Medulla oblongata (tissue), 1 donor: ENCODE data around the gene DNAJC3.
"Not testable (repeated sequence)": the region's sequence is repeated elsewhere in the genome, so short reads cannot be mapped to it uniquely, and the experiment has no call there.

Experiments used
- DNase-seq: peaks from one replicate; pipeline ENCODE4 v3.0.0-alpha.2; 2015; ENCODE audit errors: extremely low spot score

DNAJC3 gene

DNA sequence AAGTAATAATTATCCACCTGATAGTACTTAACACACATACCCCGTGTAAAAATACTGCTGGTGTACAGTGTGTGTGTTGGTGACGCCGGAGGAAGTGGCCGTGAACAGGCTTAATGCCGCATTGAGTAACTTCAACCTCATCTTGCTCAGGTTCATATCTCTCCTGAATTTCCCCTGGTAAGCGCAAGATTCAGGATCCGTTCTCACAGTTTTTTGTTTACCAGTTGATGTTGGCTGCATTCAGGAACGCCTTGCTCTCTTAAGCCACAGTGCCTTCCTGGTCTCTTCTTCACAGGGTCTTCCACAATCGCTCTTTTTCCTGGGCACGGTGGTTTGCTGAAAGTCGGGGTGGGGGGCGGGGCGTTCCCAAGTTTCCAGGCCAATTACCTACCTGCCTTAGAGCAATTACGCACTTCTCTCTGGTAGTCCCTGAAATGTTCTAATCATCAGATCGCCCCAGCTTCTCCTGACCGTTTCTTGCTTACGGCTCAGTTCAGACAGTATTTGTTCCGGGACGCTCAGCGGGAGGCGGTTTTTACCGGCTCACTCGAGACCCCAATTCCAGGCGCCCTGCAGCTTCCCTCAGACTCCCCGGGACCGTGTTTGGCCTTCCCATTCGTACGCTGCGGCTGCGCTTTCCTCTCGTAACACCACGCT lies 706 bp upstream of the DNAJC3 start:
- DNase-seq: peak; percentile 35

- peak; percentile 42 for DNase-seq
These were observed 776 bp downstream of the DNAJC3 start for GRCh38 chr13:95677564-95678266.

GRCh38 chr13:95678967-95679366 lies 2.0 kb downstream of the DNAJC3 start:
- DNase-seq: no peak

DNA sequence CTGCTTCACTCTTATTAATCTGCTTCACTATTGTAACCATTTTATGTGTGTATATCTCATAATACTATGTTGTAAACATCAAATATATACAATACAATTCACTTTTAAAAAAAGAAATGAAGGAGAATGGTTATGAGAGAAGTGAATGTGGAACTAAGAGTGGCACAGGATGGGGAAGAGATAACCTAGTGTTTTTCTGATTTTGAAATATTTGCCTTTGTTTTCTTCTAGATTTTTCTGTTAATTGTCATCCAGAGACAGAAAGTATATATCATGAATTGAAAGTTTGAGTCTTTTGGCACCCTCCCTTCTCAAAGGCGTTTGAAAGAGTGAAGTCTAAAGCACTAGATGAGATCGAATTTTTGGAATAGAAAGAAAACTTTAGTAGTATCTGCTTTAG lies 2.8 kb downstream of the DNAJC3 start:
- DNase-seq: no peak

GRCh38 chr13:95684418-95684817 lies 7.5 kb downstream of the DNAJC3 start:
- no peak for DNase-seq

DNA sequence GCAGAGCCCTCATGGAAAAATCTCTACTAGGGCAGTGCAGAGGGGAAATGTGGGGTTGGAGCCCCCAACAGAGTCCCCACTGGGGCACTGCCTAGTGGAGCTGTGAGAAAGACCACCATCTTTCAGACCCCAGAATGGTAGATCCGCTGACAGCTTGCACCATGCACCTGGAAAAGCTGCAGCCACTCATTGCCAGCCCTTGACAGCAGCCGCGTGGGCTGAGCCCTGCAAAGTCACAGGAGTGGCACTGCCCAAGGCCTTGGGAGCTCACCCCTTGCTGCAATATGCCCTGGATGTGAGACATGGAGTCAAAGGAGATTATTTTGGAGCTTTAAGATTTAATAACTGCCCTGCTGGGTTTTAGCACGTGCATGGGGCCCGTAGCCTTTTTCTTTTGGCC lies 8.0 kb downstream of the DNAJC3 start:
- DNase-seq: not testable (repeated sequence)

DNA sequence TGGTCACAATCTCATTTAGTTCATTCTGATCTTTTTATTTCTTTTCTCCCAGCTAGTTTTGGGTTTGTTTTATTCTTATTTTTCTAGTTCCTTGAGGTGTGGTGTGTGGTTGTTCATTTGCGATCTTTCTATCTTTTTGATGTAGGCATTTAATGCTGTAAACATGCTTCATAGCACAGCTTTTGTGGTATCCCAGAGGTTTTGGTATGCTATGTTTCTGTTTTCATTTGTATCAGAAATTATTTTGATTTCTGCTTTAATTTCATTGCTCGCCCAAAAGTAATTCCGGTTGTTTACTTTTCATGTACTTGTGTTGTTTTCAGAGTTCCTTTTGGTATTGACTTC lies 12.6 kb downstream of the DNAJC3 start:
- no peak for DNase-seq

DNA sequence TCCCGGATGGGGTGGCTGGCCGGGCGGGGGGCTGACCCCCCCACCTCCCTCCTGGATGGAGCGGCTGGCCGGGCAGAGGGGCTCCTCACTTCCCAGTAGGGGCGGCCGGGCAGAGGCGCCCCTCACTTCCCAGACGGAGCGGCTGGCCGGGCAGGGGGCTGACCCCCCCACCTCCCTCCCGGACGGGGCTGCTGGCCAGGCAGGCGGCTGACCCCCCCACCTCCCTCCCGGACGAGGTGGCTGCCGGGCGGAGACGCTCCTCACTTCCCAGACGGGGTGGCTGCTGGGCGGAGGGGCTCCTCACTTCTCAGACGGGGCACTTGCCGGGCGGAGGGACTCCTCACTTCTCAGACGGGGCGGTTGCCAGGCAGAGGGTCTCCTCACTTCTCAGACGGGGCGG lies 14.0 kb downstream of the DNAJC3 start:
- DNase-seq: not testable (repeated sequence)

- no peak for DNase-seq
These were observed 20.2 kb downstream of the DNAJC3 start for GRCh38 chr13:95697052-95697680.

DNA sequence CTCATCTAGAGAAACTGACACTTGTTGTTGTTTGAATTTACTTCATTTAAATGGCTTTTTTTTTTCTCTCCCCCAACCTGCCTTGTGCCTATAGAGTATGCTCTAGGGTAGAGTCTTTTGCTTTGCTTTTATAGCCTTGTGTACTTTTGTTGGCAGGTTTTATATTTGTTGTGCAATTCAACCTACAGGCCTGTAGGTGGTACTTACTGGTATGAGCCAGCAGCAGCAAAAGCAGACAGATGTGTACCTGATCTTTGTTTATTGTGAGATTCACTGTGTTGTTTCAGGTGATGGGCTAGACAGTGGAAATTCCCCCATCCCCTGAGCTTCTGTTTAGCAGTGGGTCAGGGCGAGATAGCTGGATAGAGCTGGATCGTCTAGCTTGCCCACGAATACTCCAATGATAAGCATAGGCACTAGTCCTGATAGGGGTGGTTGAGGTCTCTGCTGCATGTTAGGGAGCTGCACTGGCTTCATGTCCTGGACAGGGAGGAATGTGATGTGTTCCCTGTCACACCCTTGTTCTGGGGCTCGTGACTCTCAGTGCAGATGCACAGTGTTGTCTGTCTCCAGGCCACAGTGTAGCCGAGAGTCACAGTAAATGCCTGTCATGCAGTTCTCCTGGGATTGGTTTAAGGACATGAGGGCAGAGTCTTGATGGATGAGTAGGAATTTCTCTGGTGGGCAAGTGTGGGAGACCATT lies 21.3 kb downstream of the DNAJC3 start:
- no peak for DNase-seq

DNA sequence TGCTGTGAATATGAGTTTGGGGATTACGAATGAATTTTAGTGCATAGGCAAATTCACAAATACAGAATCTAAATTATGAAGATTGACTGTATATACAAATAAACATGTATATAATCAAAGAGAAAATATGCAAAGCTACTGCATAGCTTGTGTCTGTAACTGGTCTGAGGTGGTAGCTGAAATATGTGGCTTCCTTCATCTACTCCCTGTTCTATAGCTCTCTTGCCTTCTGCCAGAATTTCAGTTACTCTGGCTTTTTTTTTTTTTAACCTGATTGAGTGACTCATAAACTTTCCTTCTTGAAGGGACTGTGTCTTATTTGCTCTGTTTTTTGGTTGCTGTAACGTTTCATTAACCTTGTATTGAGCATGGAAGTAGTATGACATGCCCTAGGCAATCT lies 26.6 kb downstream of the DNAJC3 start:
- DNase-seq: no peak

DNA sequence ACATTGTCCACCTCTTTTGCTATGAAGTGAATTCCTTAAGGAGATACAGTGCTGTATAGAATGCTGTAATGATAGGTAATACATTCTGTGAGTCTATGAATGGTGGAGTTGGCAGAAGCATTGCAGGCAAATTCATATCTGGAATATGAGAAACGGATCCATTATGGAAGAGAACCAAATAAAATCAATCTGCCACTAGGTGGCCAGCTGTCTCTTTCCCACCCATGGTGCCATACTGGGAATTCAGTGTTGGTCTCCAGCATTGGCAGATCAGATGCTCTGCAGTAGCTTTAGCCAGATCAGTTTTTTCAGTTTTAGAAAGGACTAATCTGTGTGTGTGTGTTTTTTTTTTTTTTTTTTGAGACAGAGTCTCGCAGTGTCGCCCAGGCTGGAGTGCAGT lies 27.6 kb downstream of the DNAJC3 start:
- DNase-seq: no peak

DNA sequence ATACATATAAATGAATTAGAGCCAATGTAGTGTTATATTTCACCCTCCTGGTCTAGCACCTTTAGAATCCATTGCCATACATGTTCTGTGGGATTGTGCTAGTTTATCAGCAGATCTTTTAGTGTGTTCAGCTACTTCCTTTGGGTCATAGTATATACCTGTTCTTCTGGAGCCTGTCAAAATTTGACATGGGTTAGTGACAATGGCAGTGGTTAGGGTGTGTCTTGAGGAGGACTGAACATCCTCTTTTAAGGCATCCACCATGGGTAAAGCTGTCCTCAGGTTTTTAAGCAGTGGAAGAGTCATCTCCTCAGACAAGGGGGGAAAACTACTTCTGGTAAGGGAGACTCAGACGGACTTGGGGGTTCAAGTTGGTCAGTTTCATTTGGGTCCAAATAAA lies 29.4 kb downstream of the DNAJC3 start:
- DNase-seq: no peak

- DNase-seq: no peak
These were observed 30.1 kb downstream of the DNAJC3 start for GRCh38 chr13:95707035-95707434.

DNA sequence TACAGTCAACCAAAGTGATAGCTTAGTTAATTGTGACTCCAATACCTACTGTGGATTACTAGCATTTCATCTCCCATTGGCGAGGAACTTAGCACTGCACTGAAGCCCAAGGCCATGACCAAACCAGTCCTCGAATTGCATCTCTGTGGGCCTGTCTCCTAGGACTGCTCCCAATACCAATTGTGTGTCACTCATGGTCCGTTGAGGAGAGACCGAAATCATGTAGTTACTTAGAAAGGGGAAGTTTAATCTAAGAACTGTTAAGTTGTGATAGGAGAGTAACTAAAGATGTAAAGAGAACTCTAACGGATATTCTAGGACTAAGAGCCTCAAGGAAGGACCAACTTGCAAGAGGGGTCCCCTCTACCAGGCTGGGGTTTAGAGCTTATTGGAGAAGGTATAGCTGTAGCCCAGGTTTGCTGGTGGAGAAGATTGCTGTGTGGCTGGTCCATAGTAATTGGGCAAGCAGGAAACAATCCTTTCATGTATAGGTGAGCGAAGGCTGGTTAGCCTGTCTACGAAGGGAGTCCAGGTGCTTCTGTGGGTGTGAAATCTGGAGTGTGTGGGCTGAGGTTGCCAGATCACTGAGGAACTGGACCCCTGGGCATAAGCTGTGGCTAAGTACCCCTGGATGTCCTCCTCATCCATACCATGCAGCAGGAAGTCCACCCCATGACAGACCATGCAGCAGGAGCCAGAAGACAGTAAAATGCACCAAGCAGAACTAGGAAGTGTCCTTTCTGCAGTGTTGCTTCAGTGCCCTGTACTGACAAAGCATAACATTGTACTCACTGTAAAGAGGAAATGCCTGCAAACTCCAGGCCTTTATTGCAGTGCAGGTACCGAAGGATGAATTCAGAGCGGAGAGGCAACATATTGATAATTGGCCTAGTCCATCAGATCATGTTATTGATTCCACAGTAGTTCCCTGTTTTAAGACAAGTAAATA lies 30.8 kb downstream of the DNAJC3 start:
- peak; percentile 28 for DNase-seq

- DNase-seq: no peak
These were observed 31.4 kb downstream of the DNAJC3 start for GRCh38 chr13:95708391-95708774.

- no peak for DNase-seq
These were observed 32.0 kb downstream of the DNAJC3 start for GRCh38 chr13:95708811-95709500.

- DNase-seq: no peak
These were observed 33.4 kb downstream of the DNAJC3 start for GRCh38 chr13:95710313-95710712.

GRCh38 chr13:95712846-95713245 lies 35.9 kb downstream of the DNAJC3 start:
- DNase-seq: not testable (repeated sequence)

- no peak for DNase-seq
These were observed 36.7 kb downstream of the DNAJC3 start for GRCh38 chr13:95713651-95714050.
